Measurements from ENCODE around the gene ALK. TPM values are rescaled to one million over a fixed set of nuclear protein-coding genes. Genes with fewer than 3 reads are reported as not detected.

Gene ALK
- total and polyA plus RNA-seq, 2 experiments from 2014 or later = 0.35 TPM; not detected in 1

DNA sequence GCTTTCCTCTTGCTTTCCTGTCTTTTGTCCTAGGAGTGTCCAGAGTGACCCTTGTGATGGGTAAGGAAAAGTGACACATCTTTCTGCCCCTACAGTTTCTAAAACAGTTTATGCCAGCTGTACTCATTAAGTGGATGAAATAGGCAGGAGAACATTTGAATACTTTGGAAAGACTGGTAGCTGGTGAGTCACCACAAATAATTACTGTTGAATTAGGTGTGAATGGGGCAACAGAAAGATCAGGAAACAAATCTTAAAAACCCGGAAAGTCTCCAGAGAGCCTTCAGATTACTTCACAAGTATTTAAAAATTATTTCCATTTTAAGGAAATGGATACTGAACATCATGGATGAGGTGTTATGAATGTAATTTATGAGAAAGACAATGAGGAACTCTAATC lies 527.7 kb downstream of the ALK start:
- no peak overlapping the region for H2AFZ ChIP-seq
- no peak for ATAC-seq

More for the DNA sequence above, 527.7 kb downstream of the ALK start:
- DNase-seq (ENCODE audit: low spot score) = no peak
- Mint-ChIP-seq H3K27me3 (ENCODE audit: insufficient read depth, low read depth, poor library complexity) (peaks cover 5% of the 10 kb centered on the region), H3K4me1 (peaks cover 5% of the 10 kb centered on the region), H3K27ac (no peak overlapping the region), H3K36me3 (ENCODE audit: low read depth) (no peaks in the 10 kb centered on the region), H3K4me3 (no peak overlapping the region), H3K9me3 (no peaks in the 10 kb centered on the region)
- H3K36me3 ChIP-seq (ENCODE audit: insufficient read depth) = no peaks in the 10 kb centered on the region
- H3F3A ChIP-seq (replicated peaks; ENCODE audit: low read depth) = no peaks in the 10 kb centered on the region
- H3K4me2 ChIP-seq = no peak overlapping the region
- H3K4me1 ChIP-seq (ENCODE audit: insufficient read depth) = no peaks in the 10 kb centered on the region
- no peaks in the 10 kb centered on the region for H3K27me3 ChIP-seq (ENCODE audit: insufficient read depth)
- no peaks in the 10 kb centered on the region for H3K79me2 ChIP-seq (replicated peaks; ENCODE audit: insufficient read depth)
- H3K27ac ChIP-seq (ENCODE audit: low read depth) = no peak overlapping the region
- TF ChIP-seq, protein P1, sequence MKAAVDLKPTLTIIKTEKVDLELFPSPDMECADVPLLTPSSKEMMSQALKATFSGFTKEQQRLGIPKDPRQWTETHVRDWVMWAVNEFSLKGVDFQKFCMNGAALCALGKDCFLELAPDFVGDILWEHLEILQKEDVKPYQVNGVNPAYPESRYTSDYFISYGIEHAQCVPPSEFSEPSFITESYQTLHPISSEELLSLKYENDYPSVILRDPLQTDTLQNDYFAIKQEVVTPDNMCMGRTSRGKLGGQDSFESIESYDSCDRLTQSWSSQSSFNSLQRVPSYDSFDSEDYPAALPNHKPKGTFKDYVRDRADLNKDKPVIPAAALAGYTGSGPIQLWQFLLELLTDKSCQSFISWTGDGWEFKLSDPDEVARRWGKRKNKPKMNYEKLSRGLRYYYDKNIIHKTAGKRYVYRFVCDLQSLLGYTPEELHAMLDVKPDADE (IDR thresholded peaks at IDR 0.05) = no peak
- no peak for TF ChIP-seq ZNF331 (CRISPR knock-in tag; IDR thresholded peaks at IDR 0.05; ENCODE audit: low read depth)
- TF ChIP-seq CREB1 (CRISPR knock-in tag; IDR thresholded peaks at IDR 0.05; ENCODE audit: low read depth) = no peak
- no peak for TF ChIP-seq STAT1 (IDR thresholded peaks at IDR 0.05; ENCODE audit: unreplicated experiment)
- no peak for TF ChIP-seq POLR2AphosphoS5 (IDR thresholded peaks at IDR 0.05; ENCODE audit: low read depth)
- TF ChIP-seq, protein P2, sequence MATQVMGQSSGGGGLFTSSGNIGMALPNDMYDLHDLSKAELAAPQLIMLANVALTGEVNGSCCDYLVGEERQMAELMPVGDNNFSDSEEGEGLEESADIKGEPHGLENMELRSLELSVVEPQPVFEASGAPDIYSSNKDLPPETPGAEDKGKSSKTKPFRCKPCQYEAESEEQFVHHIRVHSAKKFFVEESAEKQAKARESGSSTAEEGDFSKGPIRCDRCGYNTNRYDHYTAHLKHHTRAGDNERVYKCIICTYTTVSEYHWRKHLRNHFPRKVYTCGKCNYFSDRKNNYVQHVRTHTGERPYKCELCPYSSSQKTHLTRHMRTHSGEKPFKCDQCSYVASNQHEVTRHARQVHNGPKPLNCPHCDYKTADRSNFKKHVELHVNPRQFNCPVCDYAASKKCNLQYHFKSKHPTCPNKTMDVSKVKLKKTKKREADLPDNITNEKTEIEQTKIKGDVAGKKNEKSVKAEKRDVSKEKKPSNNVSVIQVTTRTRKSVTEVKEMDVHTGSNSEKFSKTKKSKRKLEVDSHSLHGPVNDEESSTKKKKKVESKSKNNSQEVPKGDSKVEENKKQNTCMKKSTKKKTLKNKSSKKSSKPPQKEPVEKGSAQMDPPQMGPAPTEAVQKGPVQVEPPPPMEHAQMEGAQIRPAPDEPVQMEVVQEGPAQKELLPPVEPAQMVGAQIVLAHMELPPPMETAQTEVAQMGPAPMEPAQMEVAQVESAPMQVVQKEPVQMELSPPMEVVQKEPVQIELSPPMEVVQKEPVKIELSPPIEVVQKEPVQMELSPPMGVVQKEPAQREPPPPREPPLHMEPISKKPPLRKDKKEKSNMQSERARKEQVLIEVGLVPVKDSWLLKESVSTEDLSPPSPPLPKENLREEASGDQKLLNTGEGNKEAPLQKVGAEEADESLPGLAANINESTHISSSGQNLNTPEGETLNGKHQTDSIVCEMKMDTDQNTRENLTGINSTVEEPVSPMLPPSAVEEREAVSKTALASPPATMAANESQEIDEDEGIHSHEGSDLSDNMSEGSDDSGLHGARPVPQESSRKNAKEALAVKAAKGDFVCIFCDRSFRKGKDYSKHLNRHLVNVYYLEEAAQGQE (IDR thresholded peaks at IDR 0.05; ENCODE audit: unreplicated experiment) = no peak
- no peak for TF ChIP-seq JUNB (IDR thresholded peaks at IDR 0.05; ENCODE audit: unreplicated experiment)
- TF ChIP-seq EZH2 (IDR thresholded peaks at IDR 0.05; ENCODE audit: low read depth, unreplicated experiment) = no peak
- TF ChIP-seq, protein P3, sequence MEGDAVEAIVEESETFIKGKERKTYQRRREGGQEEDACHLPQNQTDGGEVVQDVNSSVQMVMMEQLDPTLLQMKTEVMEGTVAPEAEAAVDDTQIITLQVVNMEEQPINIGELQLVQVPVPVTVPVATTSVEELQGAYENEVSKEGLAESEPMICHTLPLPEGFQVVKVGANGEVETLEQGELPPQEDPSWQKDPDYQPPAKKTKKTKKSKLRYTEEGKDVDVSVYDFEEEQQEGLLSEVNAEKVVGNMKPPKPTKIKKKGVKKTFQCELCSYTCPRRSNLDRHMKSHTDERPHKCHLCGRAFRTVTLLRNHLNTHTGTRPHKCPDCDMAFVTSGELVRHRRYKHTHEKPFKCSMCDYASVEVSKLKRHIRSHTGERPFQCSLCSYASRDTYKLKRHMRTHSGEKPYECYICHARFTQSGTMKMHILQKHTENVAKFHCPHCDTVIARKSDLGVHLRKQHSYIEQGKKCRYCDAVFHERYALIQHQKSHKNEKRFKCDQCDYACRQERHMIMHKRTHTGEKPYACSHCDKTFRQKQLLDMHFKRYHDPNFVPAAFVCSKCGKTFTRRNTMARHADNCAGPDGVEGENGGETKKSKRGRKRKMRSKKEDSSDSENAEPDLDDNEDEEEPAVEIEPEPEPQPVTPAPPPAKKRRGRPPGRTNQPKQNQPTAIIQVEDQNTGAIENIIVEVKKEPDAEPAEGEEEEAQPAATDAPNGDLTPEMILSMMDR (conservative IDR thresholded peaks at IDR 0.05; ENCODE audit: low read depth in 2 of 2) = no peak
- TF ChIP-seq NANOG (IDR thresholded peaks at IDR 0.05; ENCODE audit: borderline replicate concordance) = no peak
- no peak for TF ChIP-seq ZNF114 (CRISPR knock-in tag; IDR thresholded peaks at IDR 0.05)
- TF ChIP-seq EZH2phosphoT487 (IDR thresholded peaks at IDR 0.05; ENCODE audit: unreplicated experiment) = no peak
- H4K20me1 ChIP-seq (replicated peaks; ENCODE audit: insufficient read depth) = no peaks in the 10 kb centered on the region
- H3K9me2 ChIP-seq (ENCODE audit: insufficient read depth) = peaks cover 16% of the 10 kb centered on the region; the same call in 1 of the 2 replicates
- H3K4me3 ChIP-seq = no peak overlapping the region
